ENCODE data around the gene OGFR. TPM values are rescaled to one million over a fixed set of nuclear protein-coding genes. Genes with fewer than 3 reads are reported as not detected.

The OGFR gene
- total RNA-seq, 2 experiments from 2014 or later, result 54.5 to 56.0 TPM

GRCh38 chr20:62755817-62756724 lies 48.6 kb upstream of the OGFR start:
- DNase-seq (no peak), ATAC-seq (ENCODE audit: poor library complexity) (no peak)
- Mint-ChIP-seq H3K9me3 (no peaks in the 10 kb centered on the region), H3K36me3 (ENCODE audit: low read depth) (no peaks in the 10 kb centered on the region), H3K4me3 (no peak overlapping the region), H3K4me1 (ENCODE audit: low read depth) (no peaks in the 10 kb centered on the region), H3K27me3 (peaks cover 5% of the 10 kb centered on the region), H3K27ac (no peak overlapping the region)
- ChIA-PET CTCF (no interaction called here), POLR2A (interaction anchor here (0.9 to 1.4 kb wide), 2 partner anchors 16 to 40 kb away, joined by 3 to 5 read pairs; no protein-coding TSS in a partner anchor)
- H3K27me3 ChIP-seq (ENCODE audit: control insufficient read depth in 1 of 2, insufficient read depth in 2 of 2, low read length in 2 of 2), result peaks cover 0 to 5% of the 10 kb centered on the region in 2 experiments
- no peaks in the 10 kb centered on the region for H3K36me3 ChIP-seq (ENCODE audit: insufficient read depth, low read length)
- TF ChIP-seq CTCF (IDR thresholded peaks at IDR 0.05), result no peak
- peaks cover 0 to 7% of the 10 kb centered on the region in 2 experiments for H3K9me3 ChIP-seq (ENCODE audit: control insufficient read depth in 1 of 2, insufficient read depth in 1 of 2, low read length in 2 of 2)
- H3K4me1 ChIP-seq (ENCODE audit: insufficient read depth, low read length), result no peaks in the 10 kb centered on the region
- H3K27ac ChIP-seq (ENCODE audit: low read depth in 1 of 2, low read length in 2 of 2), result no peak overlapping the region
- no peak overlapping the region for H3K4me3 ChIP-seq (ENCODE audit: low read length)
- intact Hi-C loops (cut with DNase I, micrococcal nuclease), result no loop called here

GRCh38 chr20:62758226-62758912 lies 46.3 kb upstream of the OGFR start:
- no peak overlapping the region for H3K27ac Mint-ChIP-seq
- H3K27ac ChIP-seq (ENCODE audit: low read depth in 1 of 2, low read length in 2 of 2), result no peak overlapping the region
- ATAC-seq (ENCODE audit: poor library complexity) (no peak), DNase-seq (no peak)
- ChIA-PET POLR2A (no interaction called here), CTCF (no interaction called here)
- no peaks in the 10 kb centered on the region for H3K4me1 Mint-ChIP-seq (ENCODE audit: low read depth)
- intact Hi-C loops (cut with DNase I, micrococcal nuclease), result no loop called here
- peaks cover 0 to 7% of the 10 kb centered on the region in 2 experiments for H3K9me3 ChIP-seq (ENCODE audit: control insufficient read depth in 1 of 2, insufficient read depth in 1 of 2, low read length in 2 of 2)
- no peaks in the 10 kb centered on the region for H3K4me1 ChIP-seq (ENCODE audit: insufficient read depth, low read length)
- H3K36me3 ChIP-seq (ENCODE audit: insufficient read depth, low read length), result no peaks in the 10 kb centered on the region
- H3K27me3 ChIP-seq (ENCODE audit: control insufficient read depth in 1 of 2, insufficient read depth in 2 of 2, low read length in 2 of 2), result peaks cover 0 to 5% of the 10 kb centered on the region in 2 experiments
- H3K4me3 Mint-ChIP-seq, result no peak overlapping the region
- peaks cover 5% of the 10 kb centered on the region for H3K27me3 Mint-ChIP-seq
- no peak for TF ChIP-seq CTCF (IDR thresholded peaks at IDR 0.05)
- H3K4me3 ChIP-seq (ENCODE audit: low read length), result no peak overlapping the region
- no peaks in the 10 kb centered on the region for H3K9me3 Mint-ChIP-seq
- no peaks in the 10 kb centered on the region for H3K36me3 Mint-ChIP-seq (ENCODE audit: low read depth)

- H3K27ac Mint-ChIP-seq, result no peak overlapping the region
Measured at GRCh38 chr20:62759981-62760431, 44.6 kb upstream of the OGFR start.

More at GRCh38 chr20:62759981-62760431, 44.6 kb upstream of the OGFR start:
- H3K36me3 ChIP-seq (ENCODE audit: insufficient read depth, low read length), result no peaks in the 10 kb centered on the region
- no peaks in the 10 kb centered on the region for H3K9me3 Mint-ChIP-seq
- H3K27me3 ChIP-seq (ENCODE audit: control insufficient read depth in 1 of 2, insufficient read depth in 2 of 2, low read length in 2 of 2), result peaks cover 0 to 5% of the 10 kb centered on the region in 2 experiments
- intact Hi-C loops (cut with DNase I, micrococcal nuclease), result no loop called here
- H3K4me1 Mint-ChIP-seq (ENCODE audit: low read depth), result no peaks in the 10 kb centered on the region
- no peaks in the 10 kb centered on the region for H3K36me3 Mint-ChIP-seq (ENCODE audit: low read depth)
- no peak overlapping the region for H3K4me3 Mint-ChIP-seq
- ATAC-seq (ENCODE audit: poor library complexity), result no peak
- H3K27me3 Mint-ChIP-seq, result peaks cover 5% of the 10 kb centered on the region
- no peak for TF ChIP-seq CTCF (IDR thresholded peaks at IDR 0.05)
- peaks cover 0 to 7% of the 10 kb centered on the region in 2 experiments for H3K9me3 ChIP-seq (ENCODE audit: control insufficient read depth in 1 of 2, insufficient read depth in 1 of 2, low read length in 2 of 2)
- ChIA-PET POLR2A (no interaction called here), CTCF (interaction anchor here (1.1 kb wide), 1 partner anchor 38 kb away, joined by 3 read pairs; no protein-coding TSS in a partner anchor)
- no peak overlapping the region for H3K4me3 ChIP-seq (ENCODE audit: low read length)
- no peak for DNase-seq
- no peaks in the 10 kb centered on the region for H3K4me1 ChIP-seq (ENCODE audit: insufficient read depth, low read length)
- H3K27ac ChIP-seq (ENCODE audit: low read depth in 1 of 2, low read length in 2 of 2), result no peak overlapping the region

Data from CD4-positive, alpha-beta T cell (primary cell).